Immature natural killer cell (primary cell): ENCODE data around the gene GOLGA1. TPM values are rescaled to one million over a fixed set of nuclear protein-coding genes. Genes with fewer than 3 reads are reported as not detected.
A peak's percentile ranks its signal among the peaks of the same experiment; 100 is the strongest.
"Not testable (repeated sequence)": the region's sequence is repeated elsewhere in the genome, so short reads cannot be mapped to it uniquely, and the experiment has no call there.

Experiments
- DNase-seq, 3 donors: peaks; one replicate each; pipeline ENCODE4 v3.0.0; 2022; ENCODE audit warnings: mixed read lengths in 1 of 3
- H3K27ac Mint-ChIP-seq, 6 donors: one replicate each; pipeline ENCODE4 v1.8.0; 2020; ENCODE audit warnings: mixed read lengths in 6 of 6, mild to moderate bottlenecking in 5 of 6, inconsistent platforms in 4 of 6, moderate library complexity in 3 of 6
- H3K27me3 Mint-ChIP-seq, 3 donors: one replicate each; pipeline ENCODE4 v1.8.0; 2020 to 2021; ENCODE audit warnings: low read depth in 3 of 3, mild to moderate bottlenecking in 3 of 3, mixed read lengths in 3 of 3, moderate library complexity in 3 of 3, inconsistent platforms in 1 of 3
- H3K36me3 Mint-ChIP-seq, 3 donors: one replicate each; pipeline ENCODE4 v1.8.0; 2020; ENCODE audit warnings: mixed read lengths in 3 of 3, inconsistent platforms in 2 of 3, mild to moderate bottlenecking in 2 of 3
- H3K4me1 Mint-ChIP-seq, 2 donors: one replicate each; pipeline ENCODE4 v1.8.0; 2020; ENCODE audit warnings: inconsistent platforms in 2 of 2, mild to moderate bottlenecking in 2 of 2, mixed read lengths in 2 of 2, moderate library complexity in 1 of 2
- H3K4me3 Mint-ChIP-seq, 5 donors: one replicate each; pipeline ENCODE4 v1.8.0; 2020; ENCODE audit warnings: mild to moderate bottlenecking in 5 of 5, mixed read lengths in 5 of 5, inconsistent platforms in 3 of 5, moderate library complexity in 3 of 5
- H3K9me3 Mint-ChIP-seq, 6 donors: one replicate each; pipeline ENCODE4 v1.8.0; 2020; ENCODE audit warnings: mild to moderate bottlenecking in 6 of 6, mixed read lengths in 6 of 6, inconsistent platforms in 4 of 6, moderate library complexity in 3 of 6
- polyA plus RNA-seq, 3 donors: library from polyadenylated mRNA; unstranded; fragments of 300-500 nt; fragmentation: Illumina TruSeq; gene quantifications; one replicate each; pipeline ENCODE4 v1.2.3, GENCODE V29; 2021

Gene GOLGA1
- 1 to 10 TPM in 2 of 3 donors, under 1 TPM in 1; 0.93 to 8.3 (median 5.3) TPM for polyA plus RNA-seq

DNA sequence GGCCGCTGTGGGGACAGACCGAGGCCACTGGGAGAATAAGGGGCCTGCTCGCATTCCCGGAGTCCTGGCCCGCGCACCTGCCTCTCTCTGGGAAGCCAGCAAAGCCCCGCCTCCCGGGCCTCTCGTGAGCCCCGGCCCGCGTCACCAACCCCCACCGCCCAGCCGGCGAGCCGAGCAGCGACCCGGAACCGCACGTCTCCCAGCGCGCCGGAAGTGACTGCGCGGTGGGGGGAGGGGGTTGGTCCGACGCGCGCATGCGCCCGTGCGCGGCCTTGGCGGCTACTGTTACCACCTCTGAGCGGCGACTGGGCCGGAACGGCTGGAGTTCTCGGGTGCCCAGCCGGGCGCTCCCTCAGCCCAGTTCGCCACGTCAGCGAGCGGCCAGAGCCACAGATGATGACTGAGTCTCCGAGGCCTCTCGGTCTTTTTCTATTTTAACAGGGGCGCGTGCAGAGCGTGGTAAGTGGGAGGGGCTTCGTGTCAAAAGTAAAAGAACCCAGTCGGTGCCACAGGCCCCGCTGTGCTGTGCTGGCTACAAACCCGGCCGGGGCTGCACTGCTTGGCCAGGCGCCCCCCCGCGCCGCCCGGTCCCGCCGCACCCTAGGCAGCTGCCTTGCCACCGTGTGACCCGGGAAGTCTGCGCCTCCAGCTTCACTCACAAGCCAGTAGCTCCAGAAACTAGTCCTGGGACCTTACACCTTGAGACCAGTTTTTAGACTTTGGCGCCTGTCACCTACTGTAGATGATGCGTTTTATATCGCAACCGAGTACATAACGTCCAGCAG lies at the start of gene GOLGA1:
Gene GOLGA1 (minus strand): TSS at position 190 of the 785 bp plus-strand sequence. CDS start 2,372 bp downstream, outside the sequence.
- peak within 1 kb of the TSS; percentile 96 to 99 (median 99) for H3K27ac Mint-ChIP-seq

DNA sequence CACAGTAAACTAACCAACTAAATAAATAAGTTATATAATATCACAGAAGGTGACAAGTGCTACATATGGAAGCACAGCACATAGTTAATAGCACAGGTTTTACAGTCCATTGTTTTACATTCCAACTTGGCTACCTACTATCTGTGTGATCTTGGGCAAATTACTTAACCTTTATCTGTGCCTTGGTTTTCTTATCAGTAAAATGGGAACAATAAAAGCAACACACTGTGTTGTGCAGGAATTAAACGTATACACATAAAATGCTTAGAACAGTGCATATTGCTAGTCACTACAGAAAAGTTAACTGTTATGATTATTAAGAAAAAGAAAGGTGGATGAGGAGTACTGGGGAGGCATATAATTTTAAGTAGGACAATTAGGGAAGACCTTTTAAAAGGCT lies 42.8 kb upstream of the GOLGA1 start:
- H3K9me3 Mint-ChIP-seq, result no peaks in the 10 kb centered on the region
- no peak overlapping the region for H3K4me3 Mint-ChIP-seq
- no peak for DNase-seq
- H3K27me3 Mint-ChIP-seq, result peaks cover 0 to 1% (median 0%) of the 10 kb centered on the region in 3 donors
- peaks cover 14 to 26% (median 16%) of the 10 kb centered on the region in 3 donors for H3K36me3 Mint-ChIP-seq
- no peak overlapping the region for H3K27ac Mint-ChIP-seq
- no peaks in the 10 kb centered on the region for H3K4me1 Mint-ChIP-seq

More for the DNA sequence above, at the start of gene GOLGA1:
- peak within 1 kb of the TSS; percentile 84 to 99 (median 95) for H3K4me3 Mint-ChIP-seq
- peak; percentile 95 for DNase-seq
- H3K36me3 Mint-ChIP-seq, result peaks cover 2 to 13% (median 11%) of the 10 kb centered on the region in 3 donors
- no peaks in the 10 kb centered on the region for H3K9me3 Mint-ChIP-seq
- H3K27me3 Mint-ChIP-seq, result peaks cover 3 to 8% (median 8%) of the 10 kb centered on the region in 3 donors
- peaks cover 23 to 31% of the 10 kb centered on the region in 2 donors for H3K4me1 Mint-ChIP-seq

GRCh38 chr9:124980431-124980830 lies 39.5 kb upstream of the GOLGA1 start:
- H3K27ac Mint-ChIP-seq, result no peak overlapping the region
- H3K36me3 Mint-ChIP-seq, result peaks cover 12 to 18% (median 14%) of the 10 kb centered on the region in 3 donors
- H3K9me3 Mint-ChIP-seq, result no peaks in the 10 kb centered on the region
- peaks cover under 1 to 2% of the 10 kb centered on the region in 2 donors for H3K4me1 Mint-ChIP-seq
- no peaks in the 10 kb centered on the region for H3K27me3 Mint-ChIP-seq
- DNase-seq, result no peak
- H3K4me3 Mint-ChIP-seq, result no peak overlapping the region

DNA sequence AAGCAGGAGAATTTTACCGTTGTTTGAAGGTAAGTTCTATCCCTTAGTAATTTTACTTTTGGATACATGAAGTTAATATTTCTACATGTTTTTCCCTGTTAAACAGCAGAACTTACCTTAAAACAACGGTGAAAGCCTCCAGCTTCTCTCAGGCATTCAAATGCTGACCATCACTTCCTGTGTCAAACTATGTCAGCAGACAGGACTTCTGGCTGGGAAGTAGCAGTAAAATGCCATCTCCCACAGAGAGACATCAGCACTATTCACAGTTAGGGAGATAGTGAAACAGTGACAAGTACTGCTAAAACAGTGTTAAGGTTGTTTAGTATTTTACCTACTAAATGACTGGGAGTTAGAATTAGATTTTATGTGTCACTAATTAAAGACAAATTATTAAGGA lies 34.2 kb upstream of the GOLGA1 start:
- H3K9me3 Mint-ChIP-seq, result no peaks in the 10 kb centered on the region
- peaks cover 0 to 2% (median 0%) of the 10 kb centered on the region in 3 donors for H3K27me3 Mint-ChIP-seq
- H3K4me1 Mint-ChIP-seq, result peaks cover 12 to 13% of the 10 kb centered on the region in 2 donors
- peak overlapping the region; percentile 4 to 82 (median 10) for H3K27ac Mint-ChIP-seq
- DNase-seq, result peak in 1 of 3 donors; percentile 3
- no peak overlapping the region for H3K4me3 Mint-ChIP-seq
- peaks cover 8 to 19% (median 14%) of the 10 kb centered on the region in 3 donors for H3K36me3 Mint-ChIP-seq

GRCh38 chr9:124973807-124974206 lies 32.9 kb upstream of the GOLGA1 start:
- Mint-ChIP-seq H3K9me3 (no peaks in the 10 kb centered on the region), H3K4me1 (peaks cover 12 to 13% of the 10 kb centered on the region in 2 donors), H3K27ac (no peak overlapping the region), H3K36me3 (peaks cover 10 to 19% (median 16%) of the 10 kb centered on the region in 3 donors), H3K4me3 (no peak overlapping the region), H3K27me3 (peaks cover 0 to 2% (median 0%) of the 10 kb centered on the region in 3 donors)
- no peak for DNase-seq

DNA sequence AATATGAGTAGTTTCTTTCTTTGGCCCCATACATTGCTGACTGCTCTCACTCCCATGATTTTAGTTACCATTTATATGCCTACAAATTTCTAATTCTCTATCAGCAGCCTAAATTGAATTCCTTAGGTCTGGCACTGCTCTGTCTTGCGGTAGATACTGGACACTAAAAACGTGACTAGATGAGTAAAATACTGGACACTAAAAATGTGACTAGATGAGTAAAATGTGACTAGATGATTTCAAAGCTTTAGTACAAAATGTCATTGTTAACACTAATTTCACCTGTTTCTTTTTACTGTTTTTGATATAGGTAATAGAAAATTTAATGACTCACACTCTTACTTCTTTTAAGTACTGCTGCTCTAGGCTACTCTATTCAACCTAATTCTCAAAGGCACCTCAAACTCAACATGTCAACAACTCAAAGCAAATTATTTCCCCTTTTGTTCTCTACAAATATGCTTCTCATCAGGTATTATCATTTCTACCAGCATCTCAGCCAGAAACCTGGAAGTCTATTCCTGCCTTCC lies 31.4 kb upstream of the GOLGA1 start:
- DNase-seq, result no peak
- Mint-ChIP-seq H3K9me3 (no peaks in the 10 kb centered on the region), H3K27me3 (peaks cover 0 to 4% (median 0%) of the 10 kb centered on the region in 3 donors), H3K4me1 (peaks cover 13 to 14% of the 10 kb centered on the region in 2 donors), H3K27ac (no peak overlapping the region), H3K36me3 (peaks cover 10 to 19% (median 16%) of the 10 kb centered on the region in 3 donors), H3K4me3 (no peak overlapping the region)

GRCh38 chr9:124969401-124969800 lies 28.5 kb upstream of the GOLGA1 start:
- Mint-ChIP-seq H3K27ac (no peak overlapping the region), H3K36me3 (peaks cover 10 to 19% (median 16%) of the 10 kb centered on the region in 3 donors), H3K27me3 (peaks cover 0 to 4% (median 0%) of the 10 kb centered on the region in 3 donors), H3K9me3 (no peaks in the 10 kb centered on the region), H3K4me1 (peaks cover 27 to 28% of the 10 kb centered on the region in 2 donors), H3K4me3 (no peak overlapping the region)
- no peak for DNase-seq

DNA sequence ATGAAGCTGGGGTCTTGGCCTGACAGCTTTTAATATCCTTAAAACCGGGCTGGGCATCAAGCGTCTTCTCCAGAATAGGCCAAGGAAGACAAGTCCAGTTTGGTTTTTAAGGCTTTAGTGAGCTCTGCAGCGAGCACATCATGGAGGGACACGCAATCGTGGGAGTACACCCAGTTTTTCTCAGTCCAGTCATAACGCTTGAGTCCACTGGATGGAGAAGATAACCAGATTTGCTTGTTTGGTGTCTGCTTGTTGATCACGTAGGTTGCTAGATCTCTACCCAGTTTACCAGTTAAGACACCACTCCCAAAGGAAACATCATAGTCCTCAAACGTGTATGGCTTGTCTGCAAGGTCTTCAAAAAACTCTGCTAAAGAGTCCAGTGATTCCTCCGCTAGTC lies 27.4 kb upstream of the GOLGA1 start:
- H3K9me3 Mint-ChIP-seq, result no peaks in the 10 kb centered on the region
- H3K27ac Mint-ChIP-seq, result no peak overlapping the region
- H3K4me3 Mint-ChIP-seq, result no peak overlapping the region
- H3K4me1 Mint-ChIP-seq, result peaks cover 31 to 33% of the 10 kb centered on the region in 2 donors
- H3K36me3 Mint-ChIP-seq, result peaks cover 8 to 15% (median 12%) of the 10 kb centered on the region in 3 donors
- peaks cover 0 to 2% (median 2%) of the 10 kb centered on the region in 3 donors for H3K27me3 Mint-ChIP-seq
- DNase-seq, result no peak

DNA sequence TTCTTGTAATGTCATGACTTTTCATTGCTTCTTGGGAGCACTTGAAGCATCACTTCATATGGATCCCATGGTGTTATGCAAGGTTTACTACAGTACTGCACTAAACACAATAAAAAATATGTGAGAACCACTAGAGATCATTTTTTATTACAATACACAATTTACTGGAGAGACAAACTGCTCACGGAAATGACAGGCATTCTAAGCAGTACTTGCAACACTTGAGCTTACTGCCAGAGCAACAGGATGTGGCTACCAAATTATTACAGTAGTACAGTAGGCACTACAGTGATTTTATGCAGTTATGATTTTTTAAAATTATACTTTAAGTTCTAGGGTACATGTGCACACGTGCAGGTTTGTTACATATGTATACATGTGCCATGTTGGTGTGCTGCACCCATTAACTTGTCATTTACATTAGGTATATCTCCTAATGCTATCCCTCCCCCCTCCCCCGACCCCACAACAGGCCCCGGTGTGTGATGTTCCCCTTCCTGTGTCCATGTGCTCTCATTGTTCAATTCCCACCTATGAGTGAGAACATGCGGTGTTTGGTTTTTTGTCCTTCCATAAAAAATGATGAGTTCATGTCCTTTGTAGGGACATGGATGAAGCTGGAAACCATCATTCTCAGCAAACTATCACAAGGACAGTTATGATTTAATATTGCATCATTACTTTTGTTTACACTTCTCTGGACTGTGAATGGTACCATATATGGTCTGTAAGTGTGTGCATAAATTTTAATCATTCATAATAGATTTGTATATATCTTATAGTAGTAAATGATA lies 25.1 kb upstream of the GOLGA1 start:
- peak; percentile 19 to 51 (median 36) for DNase-seq
- H3K27me3 Mint-ChIP-seq, H3K36me3 Mint-ChIP-seq, H3K9me3 Mint-ChIP-seq: not testable (repeated sequence)
- Mint-ChIP-seq H3K27ac (peak overlapping the region; percentile 61 to 90 (median 82)), H3K4me3 (peak overlapping the region; percentile 11 to 67 (median 33)), H3K4me1 (peaks cover 31 to 33% of the 10 kb centered on the region in 2 donors)

GRCh38 chr9:124964604-124965003 lies 23.7 kb upstream of the GOLGA1 start:
- no peaks in the 10 kb centered on the region for H3K36me3 Mint-ChIP-seq
- DNase-seq, result no peak
- no peak overlapping the region for H3K4me3 Mint-ChIP-seq
- no peaks in the 10 kb centered on the region for H3K9me3 Mint-ChIP-seq
- peak overlapping the region; percentile 61 to 90 (median 82) for H3K27ac Mint-ChIP-seq
- peaks cover 0 to 2% (median 2%) of the 10 kb centered on the region in 3 donors for H3K27me3 Mint-ChIP-seq
- H3K4me1 Mint-ChIP-seq, result peaks cover 31 to 33% of the 10 kb centered on the region in 2 donors

DNA sequence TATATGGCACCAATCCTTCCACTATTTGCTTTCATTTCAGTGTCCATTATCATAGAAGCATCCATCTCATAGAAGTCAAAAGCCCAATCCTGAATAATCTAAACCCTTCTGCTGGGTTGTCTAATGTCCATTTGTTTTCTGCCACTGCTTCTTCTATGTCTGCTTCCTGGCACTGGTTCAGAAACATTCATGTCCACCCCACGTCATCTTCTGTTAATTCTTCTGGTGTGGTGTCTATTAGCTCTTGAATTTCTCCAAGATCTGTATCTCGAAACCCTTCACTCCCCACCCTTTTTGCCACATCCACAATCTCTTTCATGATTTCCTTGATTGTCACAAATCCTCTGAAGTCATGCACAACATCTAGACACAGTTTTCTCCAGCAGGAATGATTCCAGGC lies 23.2 kb upstream of the GOLGA1 start:
- Mint-ChIP-seq H3K4me1 (peaks cover 31 to 33% of the 10 kb centered on the region in 2 donors), H3K27ac (peak overlapping the region in 5 of 6 donors; percentile 1 to 90 (median 85)), H3K36me3 (no peaks in the 10 kb centered on the region), H3K4me3 (no peak overlapping the region), H3K27me3 (peaks cover 0 to 2% (median 2%) of the 10 kb centered on the region in 3 donors), H3K9me3 (no peaks in the 10 kb centered on the region)
- no peak for DNase-seq

DNA sequence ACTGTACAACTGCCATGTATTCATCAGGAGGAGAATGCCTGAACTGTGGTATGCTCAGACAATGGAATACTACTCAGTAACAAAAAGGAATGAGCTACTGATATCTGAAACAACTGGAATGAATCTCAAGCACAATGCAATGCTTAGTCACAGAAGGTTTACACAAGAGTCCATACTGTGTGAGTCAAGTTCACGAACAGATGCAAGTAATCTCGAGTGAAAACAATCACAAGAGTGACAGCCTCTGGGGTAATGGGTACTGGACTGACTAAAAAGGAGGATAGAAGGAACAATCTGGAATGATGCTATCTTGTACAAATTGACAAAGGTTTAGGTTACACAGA lies 19.5 kb upstream of the GOLGA1 start:
- peaks cover 0 to 2% (median 0%) of the 10 kb centered on the region in 3 donors for H3K27me3 Mint-ChIP-seq
- H3K27ac Mint-ChIP-seq, result no peak overlapping the region
- H3K4me1 Mint-ChIP-seq, result peaks cover 15% of the 10 kb centered on the region in 2 donors
- H3K36me3 Mint-ChIP-seq, result no peaks in the 10 kb centered on the region
- H3K4me3 Mint-ChIP-seq, result no peak overlapping the region
- DNase-seq, result no peak
- no peaks in the 10 kb centered on the region for H3K9me3 Mint-ChIP-seq

DNA sequence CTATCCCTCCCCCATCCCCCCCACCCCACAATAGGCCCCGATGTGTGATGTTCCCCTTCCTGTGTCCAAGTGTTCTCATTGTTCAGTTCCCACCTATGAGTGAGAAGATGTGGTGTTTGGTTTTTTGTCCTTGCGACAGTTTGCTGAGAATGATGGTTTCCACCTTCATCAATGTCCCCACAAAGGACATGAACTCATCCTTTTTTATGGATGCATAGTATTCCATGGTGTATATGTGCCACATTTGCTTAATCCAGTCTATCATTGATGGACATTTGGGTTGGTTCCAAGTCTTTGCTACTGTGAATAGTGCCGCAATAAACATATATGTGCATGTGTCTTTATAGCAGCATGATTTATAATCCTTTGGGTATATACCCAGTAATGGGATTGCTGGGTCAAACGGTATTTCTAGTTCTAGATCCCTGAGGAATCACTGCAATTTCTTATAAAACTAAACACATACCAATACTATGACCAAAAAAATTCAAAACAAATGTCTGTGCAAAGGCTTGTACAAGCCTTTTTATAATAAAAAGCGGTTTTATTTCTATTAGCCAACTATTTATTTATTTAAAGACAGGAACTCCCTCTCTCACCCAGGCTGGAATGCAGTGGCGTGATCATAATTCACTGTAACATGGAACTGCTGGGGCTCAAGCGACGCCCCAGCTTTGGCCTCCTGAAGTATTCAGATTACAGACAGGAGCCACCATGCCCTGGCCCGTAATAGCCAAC lies 19.0 kb upstream of the GOLGA1 start:
- not testable (repeated sequence) for H3K27me3 Mint-ChIP-seq, DNase-seq, H3K36me3 Mint-ChIP-seq, H3K9me3 Mint-ChIP-seq, H3K4me3 Mint-ChIP-seq
- H3K27ac Mint-ChIP-seq, result peak overlapping the region in 1 of 6 donors; percentile 46
- peaks cover 9 to 10% of the 10 kb centered on the region in 2 donors for H3K4me1 Mint-ChIP-seq
